Head of caudate nucleus (tissue), 42 donors: Measurements from ENCODE around the gene DMBX1.
A peak's percentile ranks its signal among the peaks of the same experiment; 100 is the strongest.

Source experiments
- DNase-seq, 42 donors: peaks; one replicate each; pipeline versions ENCODE4 v3.0.0 to v3.0.0-alpha.2; 2020 to 2021; ENCODE audit warnings: mixed read lengths in 7 of 42
- intact Hi-C: fragments of 100-400 bp; cut with DNase I; formaldehyde crosslinking; loops from one replicate; pipeline ENCODE4 v1.15.0; 2022

The DMBX1 gene

GRCh38 chr1:46530791-46531409 lies 41.3 kb downstream of the DMBX1 start:
- intact Hi-C loops = loop anchor here (5.0 kb wide), 1 partner anchor 196 kb away; no protein-coding TSS in a partner anchor
- DNase-seq = no peak

GRCh38 chr1:46532095-46532494 lies 42.5 kb downstream of the DMBX1 start:
- DNase-seq = no peak
- intact Hi-C loops = loop anchor here (5.0 kb wide), 1 partner anchor 195 kb away; no protein-coding TSS in a partner anchor

GRCh38 chr1:46532498-46533178 lies 43.0 kb downstream of the DMBX1 start:
- intact Hi-C loops = loop anchor here (5.0 kb wide), 1 partner anchor 195 kb away; no protein-coding TSS in a partner anchor
- DNase-seq = peak; percentile 27 to 87 (median 76)

- DNase-seq = peak in 36 of 42 donors; percentile 21 to 70 (median 46)
- intact Hi-C loops = loop anchor here (5.0 kb wide), 1 partner anchor 194 kb away; no protein-coding TSS in a partner anchor
Measured at GRCh38 chr1:46533179-46533864, 43.7 kb downstream of the DMBX1 start.

GRCh38 chr1:46535063-46535462 lies 45.4 kb downstream of the DMBX1 start:
- intact Hi-C loops = no loop called here
- DNase-seq = peak in 3 of 42 donors; percentile 21 to 43 (median 41)

GRCh38 chr1:46536527-46536926 lies 46.9 kb downstream of the DMBX1 start:
- no peak for DNase-seq
- intact Hi-C loops = no loop called here

GRCh38 chr1:46537651-46538050 lies 48.0 kb downstream of the DMBX1 start:
- intact Hi-C loops = no loop called here
- DNase-seq = no peak

GRCh38 chr1:46538147-46538546 lies 48.5 kb downstream of the DMBX1 start:
- DNase-seq = no peak

More at GRCh38 chr1:46538147-46538546, 48.5 kb downstream of the DMBX1 start:
- intact Hi-C loops = no loop called here
